Measurements from ENCODE around the gene RNF213.

RNF213 gene

DNA sequence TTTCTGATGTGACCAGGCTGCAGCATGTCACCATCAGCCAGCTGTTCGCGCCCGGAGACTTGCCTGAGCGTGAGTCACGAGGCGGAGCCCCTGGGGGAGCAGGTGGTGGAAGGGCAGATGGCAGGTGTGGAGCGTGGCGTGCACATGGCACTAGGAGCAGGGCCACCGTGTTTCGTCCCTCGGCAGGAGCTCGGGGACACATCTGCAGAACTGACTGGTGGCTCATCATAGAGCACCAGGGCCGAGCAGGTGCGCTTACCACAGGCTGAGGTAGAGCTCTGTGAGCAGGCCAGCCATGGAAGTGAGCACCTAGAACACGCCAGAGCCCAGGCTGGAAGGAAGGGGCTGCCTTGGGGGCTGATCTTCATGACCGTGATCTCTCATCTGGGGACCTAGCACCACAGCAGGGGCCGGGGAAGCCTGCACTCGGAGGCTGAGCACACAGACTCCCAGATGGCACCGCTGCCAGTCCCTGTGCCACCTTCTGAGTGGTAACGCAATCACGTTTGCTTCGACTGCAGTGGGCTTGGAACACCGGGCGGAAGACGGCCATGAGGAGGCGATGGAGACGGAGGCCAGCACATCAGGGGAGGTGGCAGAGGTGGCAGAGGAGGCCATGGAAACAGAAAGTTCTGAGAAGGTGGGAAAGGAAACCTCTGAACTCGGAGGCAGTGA lies 92.5 kb downstream of the RNF213 start:
- no peak for DNase-seq (ENCODE audit: low spot score)

DNA sequence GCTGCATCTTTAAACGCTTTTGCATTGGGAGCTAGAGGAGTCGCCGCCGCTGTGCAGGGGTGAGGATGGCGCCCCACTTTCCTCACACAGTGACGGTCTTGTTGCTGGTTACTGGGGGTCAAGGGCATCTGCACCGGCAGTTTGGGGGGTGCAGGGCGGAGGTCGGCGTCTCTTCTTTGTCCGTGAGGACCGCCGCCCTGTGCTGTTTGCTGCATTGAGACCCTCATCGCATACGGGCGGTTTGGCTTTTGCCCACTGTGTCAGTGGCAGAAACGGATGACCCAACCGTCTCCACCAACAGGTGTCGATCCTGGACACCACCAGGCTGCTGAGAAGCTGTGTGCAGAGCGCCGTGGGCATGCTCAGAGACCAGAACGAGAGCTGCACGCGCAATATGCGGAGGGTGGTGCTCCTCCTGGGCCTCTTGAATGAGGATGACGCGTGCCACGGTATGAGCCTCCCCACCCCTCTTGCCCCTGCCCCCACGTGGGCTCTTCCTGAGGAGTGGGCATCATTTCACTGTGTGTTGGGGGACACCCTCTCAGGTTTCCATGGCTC lies 93.1 kb downstream of the RNF213 start:
- DNase-seq (ENCODE audit: low spot score), result no peak

DNA sequence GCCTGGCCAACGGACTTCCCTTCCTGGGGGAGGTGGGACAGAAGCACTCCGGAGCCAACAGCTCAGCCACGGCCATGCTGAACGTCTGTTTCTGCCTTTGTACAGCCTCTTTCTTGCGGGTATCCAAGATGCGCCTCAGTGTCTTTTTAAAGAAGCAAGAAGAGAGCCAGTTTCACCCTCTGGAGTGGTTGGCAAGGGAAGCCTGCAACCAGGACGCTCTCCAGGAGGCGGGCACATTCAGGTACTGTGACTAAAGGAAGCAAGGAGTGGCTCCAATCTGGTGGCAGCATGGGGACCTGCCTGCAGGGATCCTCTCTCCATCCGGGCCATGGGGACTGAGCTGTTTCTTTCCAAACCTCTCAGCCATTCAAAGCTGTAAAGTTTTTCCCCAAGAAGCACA lies 93.7 kb downstream of the RNF213 start:
- DNase-seq (ENCODE audit: low spot score), result no peak

DNA sequence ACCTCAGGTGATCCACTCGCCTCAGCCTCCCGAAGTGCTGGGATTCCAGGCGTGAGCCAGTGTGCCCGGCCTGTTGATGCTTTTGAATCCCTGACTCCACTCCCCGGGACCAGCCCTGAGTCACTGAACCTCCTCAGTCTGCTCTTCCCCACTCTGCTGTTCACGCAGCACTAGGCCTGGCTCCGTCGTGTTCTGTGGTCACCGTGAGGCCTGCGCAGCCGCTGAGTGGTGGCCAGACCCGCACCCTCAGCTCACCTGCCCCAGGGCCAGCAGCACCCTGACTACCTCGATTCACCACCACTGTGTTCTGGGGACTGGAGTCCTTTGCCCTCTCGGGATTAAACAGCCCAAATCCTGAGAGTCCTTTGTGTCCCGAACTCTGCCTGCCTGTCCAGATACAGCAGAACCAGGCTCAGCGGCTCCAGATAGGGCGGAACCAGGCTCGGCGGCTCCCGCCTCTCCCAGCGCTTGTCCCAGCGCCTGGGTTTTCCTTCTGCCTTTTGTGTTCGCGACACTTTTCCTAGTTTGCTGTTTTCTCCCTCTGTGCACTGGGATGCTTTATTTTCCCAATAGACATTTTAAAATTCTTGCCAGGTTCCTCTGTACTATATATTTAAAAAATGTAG lies 95.7 kb downstream of the RNF213 start:
- DNase-seq (ENCODE audit: low spot score), result no peak

DNA sequence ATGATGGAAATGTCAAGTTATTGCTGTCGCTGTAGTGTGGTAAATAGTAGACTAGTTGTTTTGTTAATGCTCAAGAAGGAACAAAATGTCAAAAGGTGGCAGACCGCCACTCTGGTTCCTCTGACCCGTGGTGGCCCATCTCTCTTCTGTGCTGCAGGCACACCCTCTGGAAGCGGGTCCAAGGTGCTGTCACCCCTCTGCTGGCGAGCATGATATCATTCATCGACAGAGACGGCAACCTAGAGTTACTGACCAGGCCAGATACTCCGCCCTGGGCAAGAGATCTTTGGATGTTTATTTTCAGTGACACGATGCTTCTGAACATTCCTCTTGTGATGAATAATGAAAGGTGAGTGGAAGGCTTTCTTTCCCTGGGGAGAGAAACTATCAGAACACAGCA lies 97.5 kb downstream of the RNF213 start:
- DNase-seq (ENCODE audit: low spot score), result no peak

DNA sequence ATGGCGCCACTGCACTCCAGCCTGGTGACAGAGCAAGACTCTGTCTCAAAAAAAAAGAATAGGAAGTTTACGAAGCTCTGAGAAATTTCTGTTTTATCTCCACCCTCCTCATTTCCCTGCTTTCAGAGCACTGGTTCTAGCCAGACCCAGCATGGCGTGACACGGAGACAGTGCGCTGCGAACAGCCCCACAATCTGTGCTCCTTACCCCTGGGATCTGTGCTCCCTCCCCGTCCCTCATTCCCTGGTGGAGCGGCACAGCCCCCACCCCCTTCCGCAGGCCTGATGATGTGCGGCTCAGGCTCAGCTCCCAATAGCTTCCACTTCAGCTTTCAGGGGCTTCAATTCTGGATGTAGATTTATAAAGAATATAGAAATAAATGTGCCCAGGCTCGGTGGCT lies 98.2 kb downstream of the RNF213 start:
- DNase-seq (ENCODE audit: low spot score), result no peak

DNA sequence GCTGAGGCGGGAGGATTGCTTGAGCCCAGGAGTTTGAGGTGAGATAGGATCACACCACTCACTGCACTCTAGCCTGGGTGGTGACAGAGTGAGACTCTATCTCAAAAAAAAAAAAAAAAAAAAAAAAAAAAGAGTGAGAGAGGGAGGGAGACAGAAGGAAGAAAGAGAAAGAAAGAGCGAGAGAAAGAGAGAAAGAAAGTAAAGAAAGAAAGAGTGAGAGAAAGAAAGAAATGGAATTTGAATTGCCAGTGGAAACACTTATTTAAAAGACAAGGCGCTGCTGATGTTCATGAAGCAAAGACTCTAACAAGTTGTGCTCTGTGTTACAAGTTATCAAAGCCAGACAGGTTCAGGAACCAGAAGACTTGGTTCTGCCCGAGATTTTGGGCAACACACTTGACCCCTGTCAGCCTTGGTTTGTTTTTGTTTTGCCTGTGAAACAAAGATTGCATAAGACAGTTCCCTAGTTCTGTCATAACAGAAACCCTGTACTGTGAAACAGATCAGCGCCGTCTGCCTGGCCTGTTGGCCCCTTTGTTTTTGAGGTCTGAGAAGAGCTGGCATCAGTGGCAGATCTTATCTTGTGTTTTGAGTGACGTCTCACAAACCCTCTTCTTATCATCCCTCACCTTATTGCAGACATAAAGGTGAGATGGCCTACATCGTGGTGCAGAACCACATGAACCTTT lies 98.9 kb downstream of the RNF213 start:
- no peak for DNase-seq (ENCODE audit: low spot score)

DNA sequence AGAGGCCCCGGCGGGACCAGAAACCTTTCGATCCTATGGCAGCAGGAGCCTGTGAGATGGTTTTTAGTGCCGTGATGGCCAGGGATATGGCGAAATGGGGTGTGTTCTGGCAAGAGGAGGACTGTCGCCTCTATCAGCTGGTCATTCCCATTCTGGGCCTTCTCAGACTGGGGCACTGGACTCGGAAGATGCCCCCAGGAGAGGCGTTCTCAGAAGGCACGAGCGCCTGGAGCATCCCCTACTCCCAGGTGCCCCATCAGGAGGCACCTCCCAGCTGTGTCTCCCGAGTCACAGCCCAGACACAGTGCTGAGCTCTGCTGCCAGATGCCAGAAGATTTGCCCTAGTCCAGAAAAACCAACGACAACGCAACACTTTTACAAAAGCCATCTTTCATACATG lies 99.7 kb downstream of the RNF213 start:
- no peak for DNase-seq (ENCODE audit: low spot score)

DNA sequence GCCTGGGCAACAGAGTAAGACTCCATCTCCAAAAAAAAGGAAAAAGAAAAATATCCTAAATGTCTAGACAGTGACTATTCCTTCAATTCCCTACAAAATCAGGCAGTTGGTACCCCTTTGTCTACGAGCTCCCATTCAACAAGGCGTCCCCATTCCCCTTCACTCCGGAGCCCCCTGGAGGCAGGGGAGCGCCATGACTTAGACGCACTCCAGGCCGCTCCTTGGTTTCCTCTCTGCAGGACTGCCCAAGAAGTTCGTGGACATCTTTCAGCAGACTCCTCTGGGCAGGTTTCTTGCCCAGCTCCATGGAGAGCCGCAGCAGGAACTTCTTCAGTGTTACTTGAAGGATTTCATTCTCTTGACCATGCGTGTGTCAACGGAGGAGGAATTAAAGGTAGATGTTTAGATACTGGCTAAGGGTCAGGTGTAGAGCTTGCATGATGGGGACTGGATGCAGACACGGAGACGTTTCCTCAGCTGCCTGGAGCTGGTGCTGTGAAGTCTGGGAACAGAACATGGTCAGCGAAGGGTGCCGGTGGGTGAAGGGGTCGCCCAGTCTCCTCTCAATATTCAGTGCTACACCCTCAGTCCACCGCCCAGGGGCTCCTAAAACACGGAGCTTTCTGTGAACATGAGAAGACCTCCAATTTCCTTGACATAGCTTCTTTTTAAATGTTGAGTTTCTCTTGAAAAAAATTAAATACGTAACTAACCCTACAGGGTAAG lies 101.0 kb downstream of the RNF213 start:
- peak; percentile 47 for DNase-seq (ENCODE audit: low spot score)

DNA sequence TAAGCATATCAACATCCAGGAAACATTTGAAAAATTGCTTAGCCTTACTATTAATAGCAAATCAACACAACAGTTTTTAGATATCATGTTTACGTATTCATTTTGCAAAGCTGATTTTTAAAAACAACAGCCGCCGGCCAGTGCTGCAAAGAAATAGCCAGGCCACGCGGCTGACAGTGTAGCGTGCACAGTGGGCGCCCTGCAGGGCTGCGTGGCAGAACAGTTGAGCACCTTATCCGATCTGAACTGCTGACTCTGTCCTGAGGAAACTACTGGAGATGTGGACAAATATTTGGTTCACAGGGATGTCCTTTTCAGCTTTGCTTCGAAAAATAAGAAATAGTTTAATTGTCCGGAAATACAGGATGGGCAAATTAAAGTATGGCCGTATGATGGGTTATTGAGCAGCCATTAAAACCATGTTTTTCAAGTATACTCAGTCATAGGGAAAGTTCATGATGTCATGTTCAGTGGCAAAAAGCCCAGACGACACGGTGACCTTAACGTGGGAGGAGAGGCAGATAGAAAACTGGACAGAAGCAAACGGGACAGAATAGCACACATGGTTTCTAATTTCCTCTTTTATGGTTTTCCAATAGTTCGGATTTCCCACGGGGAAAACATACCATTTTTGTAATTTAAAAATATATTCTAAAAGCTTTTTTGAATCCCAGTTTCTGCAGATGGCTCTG lies 101.9 kb downstream of the RNF213 start:
- no peak for DNase-seq (ENCODE audit: low spot score)

DNA sequence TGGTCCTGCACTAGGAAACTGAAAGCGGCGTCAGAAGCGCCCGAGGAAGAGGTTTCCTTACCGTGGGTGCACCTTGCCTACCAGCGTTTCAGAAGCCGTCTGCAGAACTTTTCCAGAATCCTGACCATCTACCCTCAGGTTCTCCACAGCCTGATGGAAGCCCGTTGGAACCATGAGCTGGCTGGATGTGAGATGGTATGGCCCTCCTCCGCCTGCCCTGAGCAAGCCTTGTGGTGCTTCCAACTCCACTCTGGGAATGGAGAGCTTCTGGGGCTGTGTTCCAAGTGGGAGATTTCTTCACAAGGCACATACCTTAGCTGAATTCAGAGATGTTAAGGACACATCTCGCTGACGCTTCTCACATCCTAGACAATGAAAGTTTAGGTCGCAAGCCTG lies 102.5 kb downstream of the RNF213 start:
- no peak for DNase-seq (ENCODE audit: low spot score)

DNA sequence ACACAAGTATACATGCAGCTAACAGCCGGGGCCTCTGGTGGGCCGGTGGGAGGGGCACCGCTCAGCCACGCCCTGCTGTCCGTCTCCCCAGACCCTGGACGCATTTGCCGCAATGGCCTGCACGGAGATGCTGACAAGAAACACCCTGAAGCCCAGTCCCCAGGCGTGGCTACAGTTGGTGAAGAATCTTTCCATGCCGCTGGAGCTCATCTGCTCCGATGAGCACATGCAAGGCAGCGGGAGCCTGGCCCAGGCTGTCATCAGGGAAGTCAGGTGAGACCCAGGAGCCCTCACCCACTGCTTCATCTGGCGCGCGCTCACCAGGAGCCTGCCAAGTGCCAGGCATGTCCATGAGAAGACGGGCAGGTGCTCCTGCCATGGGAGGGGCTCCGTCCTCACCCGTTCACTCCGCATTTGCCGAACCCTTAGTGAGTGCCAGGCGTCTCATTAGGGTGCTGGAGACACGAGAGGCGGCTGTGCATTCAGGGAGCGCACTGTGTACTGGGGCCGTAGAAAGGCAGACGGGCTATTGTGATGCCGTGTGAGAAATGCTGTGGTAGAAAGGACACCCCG lies 103.0 kb downstream of the RNF213 start:
- DNase-seq (ENCODE audit: low spot score), result no peak

DNA sequence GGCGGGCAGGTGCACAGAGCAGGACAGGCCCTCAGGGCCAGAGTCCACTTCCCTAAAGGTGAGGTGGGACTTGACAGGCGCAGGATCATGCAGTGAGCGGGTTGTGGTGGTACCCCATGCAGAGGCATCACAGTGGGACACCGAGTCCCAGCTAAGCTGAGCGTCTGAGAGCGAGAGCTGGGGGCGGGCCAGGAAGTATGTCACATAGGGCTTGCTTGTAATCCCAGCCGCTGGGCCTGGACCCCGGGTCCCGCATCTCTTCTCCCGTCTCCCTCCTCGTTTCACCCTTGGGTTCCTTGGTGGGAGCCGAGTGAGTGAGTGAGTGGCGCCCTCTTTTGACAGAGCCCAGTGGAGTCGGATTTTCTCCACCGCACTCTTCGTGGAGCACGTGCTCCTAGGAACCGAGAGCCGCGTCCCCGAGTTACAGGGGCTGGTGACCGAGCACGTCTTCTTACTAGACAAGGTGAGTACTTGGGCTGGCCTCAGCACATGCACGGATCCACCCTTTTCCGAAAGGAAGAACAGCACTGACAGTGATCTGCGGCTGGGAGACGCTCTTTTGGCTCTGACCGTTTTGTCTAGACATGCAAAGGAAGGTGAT lies 103.5 kb downstream of the RNF213 start:
- peak; percentile 69 for DNase-seq (ENCODE audit: low spot score)

DNA sequence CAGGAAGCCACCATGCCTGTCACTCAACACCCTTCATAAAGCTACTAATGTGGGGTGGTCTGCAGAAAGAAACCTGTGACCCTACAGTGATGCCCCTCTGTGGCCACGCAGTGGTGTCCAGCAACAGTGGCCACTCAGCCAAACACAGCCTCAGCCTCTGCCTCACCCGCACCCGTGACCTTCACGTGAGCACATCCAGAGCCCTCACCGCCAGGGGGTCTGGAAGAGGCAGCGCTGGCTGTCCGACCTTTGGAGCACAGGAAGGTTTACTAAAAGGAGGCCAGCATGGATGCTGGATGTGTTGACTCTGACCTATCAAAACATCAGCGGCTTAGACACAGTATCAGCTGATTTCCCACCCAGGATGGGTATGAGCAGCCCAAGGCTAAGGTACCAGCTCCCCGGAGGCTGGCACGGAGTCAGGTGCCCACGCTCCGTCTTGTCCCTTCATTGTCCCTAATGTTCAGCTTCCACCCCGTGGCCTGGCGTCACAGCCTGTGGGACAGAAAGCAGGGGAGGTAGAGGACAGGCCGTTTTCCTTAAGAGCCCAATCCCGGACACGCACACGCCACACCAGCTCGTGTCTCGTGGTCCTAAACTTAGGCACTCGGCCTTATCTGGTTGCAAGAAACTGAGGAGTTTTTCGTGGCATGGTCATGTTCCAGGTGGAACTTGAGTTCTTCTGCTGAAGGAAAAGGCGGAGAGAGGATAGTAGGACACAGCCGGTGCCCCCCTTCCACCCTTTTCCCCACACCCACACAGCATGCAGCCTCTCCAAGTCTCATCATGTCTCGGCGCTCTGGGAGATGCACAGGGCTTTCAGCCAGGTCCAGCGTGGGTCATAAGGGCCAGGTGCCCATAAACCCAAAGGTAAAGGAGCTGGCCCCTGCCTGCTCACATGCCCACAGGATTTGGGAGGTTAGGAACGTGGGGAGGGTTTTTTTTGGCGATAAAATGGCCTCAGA lies 104.6 kb downstream of the RNF213 start:
- DNase-seq (ENCODE audit: low spot score), result no peak

DNA sequence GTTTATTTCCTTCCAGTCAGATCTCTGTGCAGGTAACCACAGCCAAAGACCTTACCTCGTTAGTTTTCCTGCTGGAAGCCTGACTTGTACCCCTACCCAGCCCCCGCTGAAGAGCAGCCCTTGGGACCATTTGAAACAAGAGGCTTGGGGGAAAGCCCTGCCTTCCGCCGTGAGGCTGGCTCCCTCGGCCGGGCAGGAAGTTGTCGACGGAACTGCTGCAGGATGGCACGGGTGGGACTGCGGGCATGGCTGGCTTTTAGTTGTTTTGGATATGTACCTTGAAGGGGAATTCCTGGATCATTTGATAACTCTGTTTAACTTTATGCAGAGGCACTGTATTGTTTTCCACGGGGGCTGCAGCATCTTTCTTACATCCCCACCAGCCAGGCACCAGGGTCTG lies 105.3 kb downstream of the RNF213 start:
- DNase-seq (ENCODE audit: low spot score), result no peak

DNA sequence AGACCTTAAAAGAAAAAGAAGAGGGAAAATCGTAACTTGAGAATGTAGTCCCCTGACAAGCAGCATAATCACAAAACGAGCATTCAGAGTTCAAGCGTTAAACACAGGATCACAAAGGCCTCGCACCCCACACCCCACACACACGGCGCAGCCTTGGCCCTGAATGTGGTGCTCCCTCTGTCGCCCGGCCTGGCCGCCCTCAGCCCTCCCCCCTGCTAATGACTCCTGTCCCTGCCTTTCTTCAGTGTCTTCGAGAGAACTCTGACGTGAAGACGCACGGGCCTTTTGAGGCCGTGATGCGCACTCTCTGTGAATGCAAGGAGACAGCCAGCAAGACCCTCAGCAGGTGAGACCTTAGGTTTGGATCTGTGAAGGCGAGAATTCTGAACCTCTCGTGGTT lies 106.9 kb downstream of the RNF213 start:
- DNase-seq (ENCODE audit: low spot score), result no peak

DNA sequence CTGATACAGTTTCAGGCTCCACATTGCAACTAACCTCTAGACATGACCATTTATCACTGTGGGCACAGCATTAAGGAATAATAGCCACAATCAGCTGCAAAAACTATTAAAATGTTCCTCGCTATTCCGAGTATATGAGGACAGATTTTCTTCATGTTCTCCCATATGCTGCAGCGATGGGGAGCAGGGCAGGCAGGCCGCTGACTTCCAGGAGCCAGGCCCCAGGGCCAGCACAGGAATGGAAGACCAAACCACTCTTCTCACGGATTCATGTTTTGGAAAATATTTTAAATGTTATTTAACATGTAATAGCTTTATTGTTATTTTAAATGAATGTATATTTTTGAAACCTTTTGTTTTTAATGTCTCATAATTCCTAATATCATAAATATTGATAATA lies 110.5 kb downstream of the RNF213 start:
- no peak for DNase-seq (ENCODE audit: low spot score)

DNA sequence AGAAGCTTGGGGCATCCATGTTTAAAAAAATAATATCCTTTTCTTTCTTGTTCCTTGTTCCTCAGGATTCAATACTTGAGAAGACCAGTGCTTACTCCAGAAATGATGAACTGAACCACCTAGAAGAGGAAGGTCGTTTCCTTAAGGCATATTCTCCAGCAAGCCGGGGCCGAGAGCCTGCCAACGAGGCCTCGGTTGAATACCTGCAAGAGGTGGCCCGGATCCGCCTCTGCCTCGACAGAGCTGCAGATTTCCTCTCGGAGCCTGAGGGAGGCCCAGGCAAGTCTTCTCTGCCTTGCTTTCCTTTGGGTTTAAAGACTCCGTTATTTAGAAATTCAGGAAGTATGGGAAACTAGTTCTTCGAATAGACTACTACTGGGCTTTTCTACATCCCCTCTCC lies 111.8 kb downstream of the RNF213 start:
- DNase-seq (ENCODE audit: low spot score), result no peak

DNA sequence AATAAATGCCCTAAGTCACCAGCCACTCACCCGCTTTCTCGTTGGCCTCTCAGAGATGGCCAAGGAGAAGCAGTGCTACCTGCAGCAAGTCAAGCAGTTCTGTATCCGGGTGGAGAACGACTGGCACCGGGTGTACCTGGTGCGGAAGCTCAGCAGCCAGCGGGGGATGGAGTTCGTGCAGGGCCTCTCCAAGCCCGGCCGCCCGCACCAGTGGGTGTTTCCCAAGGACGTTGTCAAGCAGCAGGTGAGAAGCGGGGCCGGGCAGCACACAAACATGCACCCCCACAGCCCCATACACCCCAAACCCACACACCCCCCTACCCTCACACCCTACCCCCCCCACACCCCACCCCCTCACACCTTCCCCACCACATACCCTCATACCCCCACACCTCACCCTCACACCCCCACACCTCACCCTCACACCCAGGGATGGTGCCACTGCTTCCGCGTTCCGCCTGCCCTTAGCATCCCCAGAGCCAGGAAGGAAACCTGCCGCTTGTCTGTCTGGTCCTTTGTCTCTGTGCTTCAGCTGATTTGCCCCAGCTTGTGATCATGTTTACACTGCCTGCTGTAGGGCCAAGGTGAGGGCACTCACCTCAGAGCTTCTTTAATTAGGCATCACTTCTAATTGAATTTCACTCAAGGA lies 112.4 kb downstream of the RNF213 start:
- no peak for DNase-seq (ENCODE audit: low spot score)
